ENCODE data around the gene FNDC3A.
"Not testable (repeated sequence)": the region's sequence is repeated elsewhere in the genome, so short reads cannot be mapped to it uniquely, and the experiment has no call there.

The FNDC3A gene

GRCh38 chr13:48976576-48977285 lies 1.0 kb downstream of the FNDC3A start:
- no peak for DNase-seq

- DNase-seq = no peak
These were observed 1.5 kb downstream of the FNDC3A start for GRCh38 chr13:48977286-48977625.

- DNase-seq = no peak
These were observed 2.3 kb downstream of the FNDC3A start for GRCh38 chr13:48977973-48978372.

- no peak for DNase-seq
These were observed 3.4 kb downstream of the FNDC3A start for GRCh38 chr13:48978942-48979601.

GRCh38 chr13:48979892-48980291 lies 4.2 kb downstream of the FNDC3A start:
- DNase-seq = no peak

- DNase-seq = no peak
These were observed 7.6 kb downstream of the FNDC3A start for GRCh38 chr13:48983331-48983730.

GRCh38 chr13:48985756-48986155 lies 10.0 kb downstream of the FNDC3A start:
- DNase-seq = no peak

- no peak for DNase-seq
These were observed 15.2 kb downstream of the FNDC3A start for GRCh38 chr13:48990900-48991299.

- DNase-seq = no peak
These were observed 17.4 kb downstream of the FNDC3A start for GRCh38 chr13:48993150-48993549.

- no peak for DNase-seq
These were observed 19.0 kb downstream of the FNDC3A start for GRCh38 chr13:48994706-48995105.

- no peak for DNase-seq
These were observed 23.1 kb downstream of the FNDC3A start for GRCh38 chr13:48998641-48999292.

- DNase-seq = no peak
These were observed 24.5 kb downstream of the FNDC3A start for GRCh38 chr13:49000247-49000646.

GRCh38 chr13:49018986-49019635 lies 43.4 kb downstream of the FNDC3A start:
- DNase-seq = not testable (repeated sequence)

GRCh38 chr13:49020328-49020727 lies 44.6 kb downstream of the FNDC3A start:
- no peak for DNase-seq

GRCh38 chr13:49020940-49021553 lies 45.3 kb downstream of the FNDC3A start:
- no peak for DNase-seq

GRCh38 chr13:49021953-49022352 lies 46.2 kb downstream of the FNDC3A start:
- DNase-seq = no peak

GRCh38 chr13:49022472-49023144 lies 46.9 kb downstream of the FNDC3A start:
- DNase-seq = no peak

GRCh38 chr13:49023431-49023830 lies 47.7 kb downstream of the FNDC3A start:
- no peak for DNase-seq

GRCh38 chr13:49026851-49027250 lies 51.1 kb downstream of the FNDC3A start:
- DNase-seq = no peak

- DNase-seq = no peak
These were observed 53.9 kb downstream of the FNDC3A start for GRCh38 chr13:49029570-49029969.

GRCh38 chr13:49030213-49030612 lies 54.5 kb downstream of the FNDC3A start:
- no peak for DNase-seq

GRCh38 chr13:49040872-49041271 lies 65.2 kb downstream of the FNDC3A start:
- no peak for DNase-seq

GRCh38 chr13:49042476-49042875 lies 66.8 kb downstream of the FNDC3A start:
- no peak for DNase-seq

Measured in GOT3 (cell line).